Naive thymus-derived CD4-positive, alpha-beta T cell (primary cell): ENCODE results near the gene UBE2D4. TPM values are rescaled to one million over a fixed set of nuclear protein-coding genes. Genes with fewer than 3 reads are reported as not detected.

Experiments used
- ATAC-seq: fragments of 150-1000 bp; cut with Tn5 transposase; 2 replicates; pipeline ENCODE4 v1.10.0; 2021; ENCODE audit warnings: mild to moderate bottlenecking, moderate library complexity
- CTCF ChIA-PET: fragments of 350-600 bp; sonication (Branson Sonifier 250); formaldehyde crosslinking; loops from one replicate; lab custom pipeline; 2021; ENCODE audit warnings: antibody characterized with exemption; lab: Charles Lee
- POLR2A ChIA-PET: fragments of 350-600 bp; sonication (Branson Sonifier 250); formaldehyde crosslinking; loops from one replicate; lab custom pipeline; 2021; ENCODE audit warnings: antibody characterized with exemption, inconsistent platforms; lab: Charles Lee
- DNase-seq, 9 donors: peaks; one replicate each; pipeline versions ENCODE4 v3.0.0 to v3.0.0-alpha.2; 2020 to 2022; ENCODE audit warnings: mixed read lengths in 1 of 9
- H3K27ac ChIP-seq: one replicate; pipeline ENCODE4 v1.7.0; 2013; ENCODE audit warnings: mild to moderate bottlenecking, low read depth, low read length, moderate library complexity
- H3K27me3 ChIP-seq, 2 donors: one replicate each; pipeline ENCODE4 v1.7.0; 2013; ENCODE audit warnings: low read length in 2 of 2, mild to moderate bottlenecking in 2 of 2, moderate library complexity in 2 of 2; ENCODE audit not compliant: control insufficient read depth in 2 of 2, insufficient read depth in 2 of 2
- H3K36me3 ChIP-seq, 3 experiments: 1 replicate in 2 of 3; 2 replicates in 1 of 3; pipeline ENCODE4 v1.7.0; 2013; ENCODE audit warnings: low read length in 3 of 3, mild to moderate bottlenecking in 3 of 3, moderate library complexity in 1 of 3; ENCODE audit not compliant: insufficient read depth in 3 of 3, control insufficient read depth in 2 of 3
- H3K4me1 ChIP-seq, 2 donors: one replicate each; pipeline ENCODE4 v1.7.0; 2013; ENCODE audit warnings: low read length in 2 of 2, mild to moderate bottlenecking in 2 of 2, moderate library complexity in 1 of 2; ENCODE audit not compliant: control insufficient read depth in 2 of 2, insufficient read depth in 2 of 2
- H3K4me3 ChIP-seq: 2 replicates; pipeline ENCODE4 v1.7.0; 2013; ENCODE audit warnings: mild to moderate bottlenecking, low read length
- H3K9me3 ChIP-seq, 3 experiments: 1 replicate in 2 of 3; 2 replicates in 1 of 3; pipeline ENCODE4 v1.7.0; 2013; ENCODE audit warnings: low read length in 3 of 3; ENCODE audit not compliant: control insufficient read depth in 2 of 3
- H3K27ac Mint-ChIP-seq, 9 donors: one replicate each; pipeline ENCODE4 v1.8.0; 2020 to 2022; ENCODE audit warnings: mixed read lengths in 9 of 9, mild to moderate bottlenecking in 8 of 9, moderate library complexity in 5 of 9, inconsistent platforms in 2 of 9
- H3K27me3 Mint-ChIP-seq, 5 donors: one replicate each; pipeline ENCODE4 v1.8.0; 2021 to 2022; ENCODE audit warnings: mixed read lengths in 5 of 5, mild to moderate bottlenecking in 1 of 5
- H3K36me3 Mint-ChIP-seq, 5 donors: one replicate each; pipeline ENCODE4 v1.8.0; 2020 to 2022; ENCODE audit warnings: mixed read lengths in 5 of 5, mild to moderate bottlenecking in 3 of 5, inconsistent platforms in 1 of 5
- H3K4me1 Mint-ChIP-seq, 7 donors: one replicate each; pipeline ENCODE4 v1.8.0; 2020 to 2022; ENCODE audit warnings: mixed read lengths in 7 of 7, mild to moderate bottlenecking in 3 of 7, inconsistent platforms in 1 of 7
- H3K4me3 Mint-ChIP-seq, 10 donors: one replicate each; pipeline ENCODE4 v1.8.0; 2020 to 2022; ENCODE audit warnings: mild to moderate bottlenecking in 10 of 10, mixed read lengths in 10 of 10, moderate library complexity in 6 of 10, inconsistent platforms in 2 of 10
- H3K9me3 Mint-ChIP-seq, 11 donors: one replicate each; pipeline ENCODE4 v1.8.0; 2020 to 2022; ENCODE audit warnings: mixed read lengths in 11 of 11, mild to moderate bottlenecking in 4 of 11, inconsistent platforms in 1 of 11, moderate library complexity in 1 of 11
- intact Hi-C, 2 donors: fragments of 100-400 bp; cut with micrococcal nuclease; formaldehyde crosslinking; loops; one replicate each; pipeline ENCODE4 v1.15.1; 2023
- polyA plus RNA-seq, 2 donors: library from polyadenylated mRNA; unstranded; fragments of 300-500 nt; fragmentation: Illumina TruSeq; gene quantifications; one replicate each; pipeline ENCODE4 v1.2.3, GENCODE V29; 2021
- total RNA-seq, 6 experiments: library from RNA in 5 of 6; stranded (reverse) in 5 of 6; gene quantifications; 1 replicate in 5 of 6; 2 replicates in 1 of 6; pipeline ENCODE4 v1.2.3 and lab custom pipeline; 2021 to 2026

UBE2D4 gene
- 10 to 100 TPM in 2 of 5 experiments, 1 to 10 TPM in 3; 6.3 to 13.9 (median 9.6) TPM for total RNA-seq
- polyA plus RNA-seq: 10 to 100 TPM; 13.4 to 15.9 TPM
- total RNA-seq (lab: John Stamatoyannopoulos, UW): 10.5 reads per million, percentile 37 among the genes with 10 or more reads in this experiment

DNA sequence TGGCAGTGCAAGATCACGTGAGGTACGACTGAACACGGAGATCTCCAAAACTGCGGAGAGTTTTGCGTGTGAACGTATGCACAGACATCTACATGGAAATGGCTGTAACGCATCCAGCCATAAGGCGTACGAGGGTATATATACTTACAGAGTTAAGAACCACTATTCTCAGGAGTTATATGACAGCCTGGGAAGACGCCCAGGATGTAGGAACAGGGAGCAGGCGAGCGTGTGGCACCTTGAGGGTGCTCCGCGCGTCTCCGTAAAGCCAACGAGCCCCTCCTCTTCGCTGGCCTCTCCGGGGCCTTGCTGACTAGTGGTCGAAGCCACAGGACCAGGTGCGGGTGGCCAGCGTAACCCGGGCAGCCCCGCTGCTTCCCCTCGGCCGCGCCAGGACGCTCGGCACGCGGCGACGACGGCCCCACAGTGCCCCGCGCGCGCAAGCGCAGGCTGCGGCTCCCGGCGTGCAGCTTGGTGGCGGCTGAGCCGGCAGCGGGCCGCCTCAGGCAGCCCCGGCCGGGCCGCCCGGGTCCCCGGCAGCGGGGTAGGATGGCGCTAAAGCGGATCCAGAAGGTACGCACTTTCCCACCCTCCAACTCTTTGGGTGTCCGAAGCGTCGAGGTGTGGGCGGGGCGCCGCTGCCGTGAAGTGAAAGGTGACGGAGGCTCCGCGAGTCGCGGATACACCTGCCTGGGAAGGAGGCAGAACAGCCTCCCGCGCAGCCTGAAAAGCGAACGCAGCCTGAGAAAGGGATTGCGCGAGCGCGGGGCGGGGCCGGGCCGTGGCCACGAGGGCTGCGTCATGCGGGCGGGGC lies at the start of gene UBE2D4:
TSS of gene UBE2D4 (plus strand) at position 453 of the 814 bp plus-strand sequence. CDS start at position 550, 97 bp downstream.
- H3K9me3 ChIP-seq: no peaks in the 10 kb centered on the region
- no peaks in the 10 kb centered on the region for H3K36me3 ChIP-seq
- peak within 1 kb of the TSS; percentile 92 to 98 (median 96) for H3K27ac Mint-ChIP-seq
- peaks cover 20 to 58% (median 40%) of the 10 kb centered on the region in 7 donors for H3K4me1 Mint-ChIP-seq
- H3K9me3 Mint-ChIP-seq: no peaks in the 10 kb centered on the region
- intact Hi-C loops: loop anchor here (1.0 to 10.0 kb wide), 14 partner anchors 20 to 1038 kb away; partner anchors contain the start of genes MRPS24 (in 2 of the 2), STK17A (in 2 of the 2), URGCP (in 2 of the 2) and COA1 (in 1 of the 2)
- no peaks in the 10 kb centered on the region for H3K27me3 Mint-ChIP-seq
- peak; percentile 83 to 93 (median 91) for DNase-seq
- CTCF ChIA-PET: interaction anchor here (0.5 to 1.7 kb wide), 2 partner anchors 9 to 57 kb away, joined by 3 read pairs; partner anchors contain the start of gene MRPS24
- peak; percentile 93 for ATAC-seq
- no peaks in the 10 kb centered on the region for H3K27me3 ChIP-seq
- H3K27ac ChIP-seq: peak within 1 kb of the TSS; percentile 94
- H3K4me3 ChIP-seq: peak within 1 kb of the TSS; percentile 73
- peak within 1 kb of the TSS; percentile 90 to 95 (median 93) for H3K4me3 Mint-ChIP-seq
- POLR2A ChIA-PET: interaction anchor here (0.7 to 2.3 kb wide), 9 partner anchors 17 to 993 kb away, joined by 3 to 14 read pairs (median 4); partner anchors contain the start of genes MRPS24, STK17A and URGCP
- H3K4me1 ChIP-seq: peaks cover 6 to 16% of the 10 kb centered on the region in 2 donors
- H3K36me3 Mint-ChIP-seq: peaks cover 0 to 13% (median 6%) of the 10 kb centered on the region in 5 donors

DNA sequence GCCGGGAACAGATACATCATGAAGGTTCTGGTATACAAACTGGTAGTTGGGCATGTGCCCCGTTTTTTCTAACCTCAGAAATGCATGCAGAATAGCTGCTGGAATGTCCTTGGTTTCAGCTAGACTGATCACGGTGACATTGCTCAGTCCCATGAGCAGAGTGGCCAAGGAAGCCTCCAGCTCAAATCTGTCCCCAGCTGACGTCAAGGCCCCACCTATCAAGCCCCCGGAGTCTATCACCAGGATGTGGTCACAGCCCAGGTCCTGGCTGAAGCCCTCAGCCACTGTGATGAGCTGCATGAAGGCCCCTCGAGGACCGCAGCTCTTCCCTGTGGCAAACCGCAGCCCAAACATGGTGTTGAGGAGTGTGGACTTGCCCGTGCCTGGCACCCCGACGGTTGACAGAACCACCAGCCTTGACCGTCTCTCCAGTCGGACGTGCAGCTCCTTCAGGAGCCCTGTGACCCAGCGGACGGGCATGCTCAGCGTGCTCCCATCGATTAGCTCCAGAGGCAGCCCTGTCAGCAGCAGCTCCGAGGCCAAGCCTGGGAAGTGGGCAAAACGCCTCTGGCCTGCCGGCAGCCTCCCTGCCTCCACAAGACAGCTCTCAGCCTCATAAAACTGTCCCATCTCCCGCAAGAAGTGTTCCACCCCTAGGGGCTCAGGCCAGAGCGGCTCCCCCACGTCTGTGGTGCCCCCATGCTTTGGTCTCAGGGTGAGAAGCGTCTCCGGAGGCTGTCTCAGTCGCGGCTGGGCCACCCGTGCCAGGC lies 49.1 kb upstream of the UBE2D4 start:
- no peak overlapping the region for H3K4me3 ChIP-seq
- H3K27ac Mint-ChIP-seq: peak overlapping the region in 1 of 9 donors; percentile 21
- DNase-seq: no peak
- no peak overlapping the region for H3K4me3 Mint-ChIP-seq
- CTCF ChIA-PET: no interaction called here
- H3K36me3 ChIP-seq: peaks cover 12 to 71% (median 15%) of the 10 kb centered on the region in 3 experiments
- ATAC-seq: no peak
- intact Hi-C loops: no loop called here
- H3K27me3 ChIP-seq: no peaks in the 10 kb centered on the region
- POLR2A ChIA-PET: interaction anchor here (1.0 to 1.1 kb wide), 2 partner anchors 9 to 17 kb away, joined by 3 read pairs; no protein-coding TSS in a partner anchor
- H3K27ac ChIP-seq: no peak overlapping the region
- no peaks in the 10 kb centered on the region for H3K4me1 ChIP-seq
- H3K4me1 Mint-ChIP-seq: peaks cover 0 to 3% (median 0%) of the 10 kb centered on the region in 7 donors
- peaks cover 14 to 59% (median 33%) of the 10 kb centered on the region in 5 donors for H3K36me3 Mint-ChIP-seq
- H3K9me3 ChIP-seq: no peaks in the 10 kb centered on the region
- H3K27me3 Mint-ChIP-seq: no peaks in the 10 kb centered on the region
- peaks cover 0 to 2% (median 0%) of the 10 kb centered on the region in 11 donors for H3K9me3 Mint-ChIP-seq

DNA sequence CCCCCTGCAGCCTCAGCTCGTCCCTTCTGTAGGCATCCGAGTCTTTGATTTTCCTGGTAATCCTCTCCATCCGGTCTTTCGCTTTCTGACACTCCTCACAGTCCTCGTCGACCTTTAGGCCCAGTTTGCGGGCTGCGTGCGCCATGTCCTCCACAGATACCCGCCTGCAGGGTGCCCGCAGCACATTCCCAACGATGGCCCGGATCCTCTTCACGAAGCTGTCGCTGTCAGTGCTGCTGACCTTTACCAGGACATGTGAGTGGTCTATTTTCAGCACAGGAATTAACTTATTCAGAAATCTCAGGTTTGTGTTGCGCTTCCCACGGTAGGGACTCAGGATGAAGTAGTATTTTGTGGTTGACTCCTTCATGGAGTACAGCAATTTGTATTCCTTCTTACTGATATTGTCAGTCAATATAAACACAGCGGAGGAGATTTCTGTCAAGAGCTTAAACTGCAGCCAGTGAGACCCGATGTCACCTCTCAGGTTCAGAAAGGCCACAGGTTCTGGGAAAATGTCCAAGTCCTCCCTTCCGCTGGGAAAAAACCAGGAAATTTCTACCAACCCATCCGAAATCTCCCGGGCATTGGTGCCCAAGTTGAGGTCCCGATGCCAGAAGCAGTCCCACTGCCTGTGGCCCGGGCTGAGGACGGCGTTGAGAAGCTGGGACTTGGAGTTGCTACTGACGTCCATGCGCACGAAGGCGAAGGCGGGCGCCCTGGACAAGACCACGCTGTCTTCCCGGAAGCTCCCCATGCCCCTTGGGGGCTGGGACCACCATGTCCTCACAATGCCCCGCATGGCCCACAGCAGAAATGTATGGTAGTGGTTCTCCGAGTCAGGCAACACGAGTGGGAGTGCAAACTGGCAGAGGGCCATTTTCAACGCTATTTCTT lies 48.0 kb upstream of the UBE2D4 start:
- peak overlapping the region in 1 of 9 donors; percentile 50 for H3K27ac Mint-ChIP-seq
- DNase-seq: no peak
- no peak overlapping the region for H3K4me3 Mint-ChIP-seq
- ChIA-PET POLR2A (no interaction called here), CTCF (no interaction called here)
- ATAC-seq: no peak
- no peaks in the 10 kb centered on the region for H3K27me3 Mint-ChIP-seq
- H3K9me3 ChIP-seq: no peaks in the 10 kb centered on the region
- H3K27me3 ChIP-seq: no peaks in the 10 kb centered on the region
- no peaks in the 10 kb centered on the region for H3K4me1 ChIP-seq
- peaks cover 14 to 63% (median 33%) of the 10 kb centered on the region in 5 donors for H3K36me3 Mint-ChIP-seq
- peaks cover 0 to 2% (median 0%) of the 10 kb centered on the region in 11 donors for H3K9me3 Mint-ChIP-seq
- no peak overlapping the region for H3K27ac ChIP-seq
- no peak overlapping the region for H3K4me3 ChIP-seq
- intact Hi-C loops: no loop called here
- peaks cover 0 to 3% (median 0%) of the 10 kb centered on the region in 7 donors for H3K4me1 Mint-ChIP-seq
- H3K36me3 ChIP-seq: peaks cover 12 to 71% (median 15%) of the 10 kb centered on the region in 3 experiments

DNA sequence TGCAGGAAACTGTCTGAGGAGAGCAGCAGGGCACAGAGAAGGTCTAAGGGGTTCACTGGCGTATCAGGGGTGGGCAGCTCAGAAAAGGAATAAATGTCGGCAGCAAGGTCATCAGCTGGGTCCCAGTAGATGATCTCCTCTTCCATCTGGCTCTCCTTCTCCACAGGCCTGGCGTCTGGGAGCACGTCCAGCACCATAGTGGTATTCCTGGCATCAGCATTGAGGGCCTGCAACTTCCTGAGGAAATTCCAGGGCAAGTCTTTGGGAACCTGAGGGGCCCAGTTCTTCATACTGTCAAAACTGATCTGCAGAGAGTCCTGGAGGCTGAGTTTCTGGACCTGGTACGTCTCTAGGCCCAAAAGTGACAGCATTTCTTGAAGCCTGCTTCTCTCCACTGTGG lies 47.4 kb upstream of the UBE2D4 start:
- ATAC-seq (no peak), DNase-seq (no peak)
- H3K27me3 ChIP-seq: no peaks in the 10 kb centered on the region
- H3K9me3 Mint-ChIP-seq: no peaks in the 10 kb centered on the region
- H3K9me3 ChIP-seq: no peaks in the 10 kb centered on the region
- H3K27me3 Mint-ChIP-seq: no peaks in the 10 kb centered on the region
- peaks cover 0 to 4% (median 0%) of the 10 kb centered on the region in 7 donors for H3K4me1 Mint-ChIP-seq
- H3K4me3 ChIP-seq: no peak overlapping the region
- H3K4me3 Mint-ChIP-seq: no peak overlapping the region
- H3K27ac Mint-ChIP-seq: peak overlapping the region in 1 of 9 donors; percentile 50
- ChIA-PET CTCF (no interaction called here), POLR2A (interaction anchor here (0.8 kb wide), 1 partner anchor 9 kb away, joined by 3 read pairs; the partner anchor contains the start of gene MRPS24)
- H3K36me3 ChIP-seq: peaks cover 12 to 76% (median 15%) of the 10 kb centered on the region in 3 experiments
- intact Hi-C loops: no loop called here
- no peaks in the 10 kb centered on the region for H3K4me1 ChIP-seq
- H3K27ac ChIP-seq: no peak overlapping the region
- peaks cover 18 to 68% (median 30%) of the 10 kb centered on the region in 5 donors for H3K36me3 Mint-ChIP-seq

DNA sequence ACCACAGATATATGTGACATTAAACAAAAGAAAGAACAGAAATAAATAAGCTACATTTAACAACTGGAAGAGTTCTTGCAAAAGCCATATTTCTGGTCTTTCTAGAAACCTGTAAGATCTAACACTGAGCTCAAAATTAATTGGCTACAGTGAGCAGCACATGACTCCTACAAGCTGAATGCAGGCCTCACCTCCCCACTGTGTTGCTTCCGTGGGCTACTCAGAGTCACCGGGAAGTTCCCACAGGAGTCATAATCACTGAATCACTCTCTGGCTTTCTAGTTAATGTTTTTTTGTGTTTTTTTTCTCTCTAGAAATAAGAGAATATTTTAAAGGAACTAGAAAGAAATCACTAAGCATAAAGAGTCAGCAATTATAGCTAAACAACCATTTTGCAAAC lies 46.8 kb upstream of the UBE2D4 start:
- ChIA-PET CTCF (interaction anchor here (0.6 kb wide), 1 partner anchor 144 kb away, joined by 5 read pairs; no protein-coding TSS in a partner anchor), POLR2A (interaction anchor here (0.7 to 0.8 kb wide), 2 partner anchors 10 to 71 kb away, joined by 3 read pairs; partner anchors contain the start of gene MRPS24)
- Histone ChIP-seq H3K4me3 (no peak overlapping the region), H3K27ac (no peak overlapping the region), H3K36me3 (peaks cover 15 to 82% (median 17%) of the 10 kb centered on the region in 3 experiments), H3K27me3 (no peaks in the 10 kb centered on the region), H3K9me3 (no peaks in the 10 kb centered on the region), H3K4me1 (no peaks in the 10 kb centered on the region)
- Mint-ChIP-seq H3K4me1 (peaks cover 0 to 7% (median 0%) of the 10 kb centered on the region in 7 donors), H3K27me3 (no peaks in the 10 kb centered on the region), H3K36me3 (peaks cover 18 to 74% (median 33%) of the 10 kb centered on the region in 5 donors), H3K9me3 (no peaks in the 10 kb centered on the region), H3K4me3 (no peak overlapping the region), H3K27ac (no peak overlapping the region)
- intact Hi-C loops: no loop called here
- no peak for ATAC-seq
- no peak for DNase-seq
